Ammon's horn (tissue), 1 donor: ENCODE results near the gene FAM53B.
A peak's percentile ranks its signal among the peaks of the same experiment; 100 is the strongest.

Experiments
- DNase-seq: peaks from one replicate; pipeline ENCODE4 v3.0.0-alpha.2; 2016; ENCODE audit warnings: low spot score

The FAM53B gene

GRCh38 chr10:124742413-124743190, 1.6 kb downstream of the FAM53B start:
- DNase-seq = peak; percentile 62

DNA sequence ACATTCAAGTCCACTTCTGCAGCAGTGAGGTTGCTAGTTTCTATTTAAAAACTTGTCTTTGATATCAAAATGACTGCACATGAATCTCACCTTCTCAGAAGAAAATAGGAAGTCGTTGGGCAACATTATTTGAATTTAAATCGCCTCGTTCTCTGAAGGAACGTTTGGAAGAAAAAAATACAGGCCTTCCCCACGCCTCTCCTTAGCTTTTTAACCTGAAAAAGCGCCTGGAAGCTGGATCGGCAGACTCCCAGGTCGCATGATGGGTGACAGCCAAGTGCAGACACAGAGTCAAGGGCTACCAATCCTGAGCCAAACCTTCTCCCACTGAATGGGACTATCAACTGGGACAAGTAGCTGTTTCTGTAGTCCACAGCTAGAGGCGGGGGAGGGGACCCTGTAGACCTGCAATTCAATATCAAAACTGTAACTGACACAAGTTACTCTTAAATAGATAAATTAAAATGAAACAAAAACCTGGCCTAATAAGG, 2.2 kb downstream of the FAM53B start:
- DNase-seq = peak; percentile 40

- DNase-seq = peak; percentile 89
These were observed 2.8 kb downstream of the FAM53B start for GRCh38 chr10:124741281-124741921.

GRCh38 chr10:124740369-124741280, 3.6 kb downstream of the FAM53B start:
- peak; percentile 83 for DNase-seq

GRCh38 chr10:124739986-124740368, 4.2 kb downstream of the FAM53B start:
- DNase-seq = peak; percentile 7

GRCh38 chr10:124739119-124739921, 4.9 kb downstream of the FAM53B start:
- DNase-seq = peak; percentile 12

- DNase-seq = no peak
These were observed 5.7 kb downstream of the FAM53B start for GRCh38 chr10:124738441-124738840.

GRCh38 chr10:124737708-124738107, 6.5 kb downstream of the FAM53B start:
- DNase-seq = peak; percentile 4

GRCh38 chr10:124737221-124737620, 7.0 kb downstream of the FAM53B start:
- DNase-seq = no peak

- peak; percentile 86 for DNase-seq
These were observed 7.6 kb downstream of the FAM53B start for GRCh38 chr10:124736491-124737136.

- DNase-seq = no peak
These were observed 8.5 kb downstream of the FAM53B start for GRCh38 chr10:124735491-124736286.

DNA sequence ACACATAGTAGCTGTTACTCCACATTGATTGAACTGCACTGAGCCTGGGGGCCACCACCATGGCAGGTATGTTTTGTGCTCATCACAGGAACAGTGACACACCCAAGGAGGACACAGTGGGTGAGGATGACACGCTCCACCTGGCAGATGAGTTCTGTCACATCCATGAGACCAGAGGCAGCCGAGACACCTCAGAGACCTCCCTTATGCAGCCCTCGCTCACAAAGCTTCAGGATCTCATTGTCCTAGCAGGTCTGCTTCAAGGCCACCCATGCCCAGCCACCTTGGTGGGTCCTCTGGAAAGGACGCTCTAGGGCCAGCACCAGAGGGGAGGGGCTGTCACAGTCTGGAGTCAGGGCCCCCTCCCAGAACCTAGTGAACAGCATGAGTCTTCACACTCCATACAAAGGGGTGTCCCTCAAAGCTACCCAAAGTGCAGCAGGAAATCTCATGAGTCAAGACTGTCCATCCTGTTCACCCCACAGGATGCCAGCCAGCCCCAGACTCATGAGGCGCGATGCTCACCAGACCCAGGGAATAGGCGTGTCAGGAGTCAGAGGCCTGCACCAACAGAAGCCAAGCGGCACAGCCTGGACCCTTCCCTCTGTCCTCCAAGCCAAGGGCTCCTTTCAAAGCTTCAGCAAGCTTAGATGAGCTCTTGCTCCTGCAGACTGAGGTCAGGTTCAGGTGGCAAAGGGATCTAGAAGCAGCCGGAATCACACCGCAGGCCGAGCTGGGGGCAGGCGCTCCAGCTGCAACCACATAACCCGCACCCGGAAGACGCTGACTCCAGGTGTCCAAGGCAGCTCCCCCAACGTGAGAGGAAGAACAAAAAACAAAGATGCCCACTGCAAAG, 9.6 kb downstream of the FAM53B start:
- DNase-seq = no peak

DNA sequence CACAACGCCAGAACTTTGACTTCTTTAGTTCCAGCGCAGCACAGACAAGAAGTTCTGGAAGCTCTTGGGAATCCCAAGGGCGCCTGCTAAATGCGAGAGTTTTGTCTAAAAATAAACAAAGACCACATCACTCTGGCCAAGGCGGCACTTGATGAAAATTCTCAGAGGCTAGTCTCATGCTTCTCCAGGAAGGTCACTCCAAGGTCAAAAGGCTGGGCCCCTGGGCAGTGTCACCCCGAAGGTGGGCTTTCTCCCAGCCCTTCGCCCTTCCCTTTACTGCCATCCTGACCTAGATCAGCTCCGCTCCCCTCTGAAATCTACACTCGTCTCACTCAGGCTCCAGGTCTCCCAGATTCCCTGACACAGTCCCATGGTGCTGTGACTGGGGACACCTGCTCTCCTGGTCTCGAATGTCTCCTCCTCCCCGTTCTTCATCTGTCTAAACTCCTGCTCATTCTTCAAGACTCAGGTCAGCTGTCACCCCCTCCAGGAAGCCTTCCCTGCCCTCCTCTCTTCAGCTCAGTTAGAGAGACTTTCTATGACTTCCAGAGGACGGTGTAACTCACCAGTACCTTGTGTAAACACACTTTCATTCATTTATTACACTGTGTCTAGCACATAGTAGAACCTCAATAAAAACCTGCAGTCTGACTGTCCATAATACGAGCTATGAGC, 10.5 kb downstream of the FAM53B start:
- no peak for DNase-seq

GRCh38 chr10:124732931-124733570, 11.1 kb downstream of the FAM53B start:
- DNase-seq = peak; percentile 51

DNA sequence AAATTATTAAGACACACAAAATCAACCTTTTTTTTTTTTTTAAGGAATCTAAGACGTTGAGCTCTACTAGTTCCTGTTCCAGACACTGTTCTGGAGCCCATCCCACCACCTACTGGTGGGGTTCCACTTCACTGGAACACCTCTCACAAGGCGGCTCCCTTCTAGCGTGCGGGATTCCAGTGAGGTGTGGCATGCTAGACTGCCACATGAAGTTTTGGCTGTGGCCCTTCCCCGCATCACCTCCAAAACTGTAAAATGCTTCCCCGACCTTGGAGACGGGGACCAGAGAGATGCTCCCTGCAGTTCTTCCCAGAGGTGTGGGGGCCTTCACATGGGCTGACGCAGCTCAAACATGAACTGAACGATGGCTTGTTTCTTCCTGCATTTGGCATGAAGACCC, 12.6 kb downstream of the FAM53B start:
- DNase-seq = no peak

- no peak for DNase-seq
These were observed 13.4 kb downstream of the FAM53B start for GRCh38 chr10:124730790-124731189.

DNA sequence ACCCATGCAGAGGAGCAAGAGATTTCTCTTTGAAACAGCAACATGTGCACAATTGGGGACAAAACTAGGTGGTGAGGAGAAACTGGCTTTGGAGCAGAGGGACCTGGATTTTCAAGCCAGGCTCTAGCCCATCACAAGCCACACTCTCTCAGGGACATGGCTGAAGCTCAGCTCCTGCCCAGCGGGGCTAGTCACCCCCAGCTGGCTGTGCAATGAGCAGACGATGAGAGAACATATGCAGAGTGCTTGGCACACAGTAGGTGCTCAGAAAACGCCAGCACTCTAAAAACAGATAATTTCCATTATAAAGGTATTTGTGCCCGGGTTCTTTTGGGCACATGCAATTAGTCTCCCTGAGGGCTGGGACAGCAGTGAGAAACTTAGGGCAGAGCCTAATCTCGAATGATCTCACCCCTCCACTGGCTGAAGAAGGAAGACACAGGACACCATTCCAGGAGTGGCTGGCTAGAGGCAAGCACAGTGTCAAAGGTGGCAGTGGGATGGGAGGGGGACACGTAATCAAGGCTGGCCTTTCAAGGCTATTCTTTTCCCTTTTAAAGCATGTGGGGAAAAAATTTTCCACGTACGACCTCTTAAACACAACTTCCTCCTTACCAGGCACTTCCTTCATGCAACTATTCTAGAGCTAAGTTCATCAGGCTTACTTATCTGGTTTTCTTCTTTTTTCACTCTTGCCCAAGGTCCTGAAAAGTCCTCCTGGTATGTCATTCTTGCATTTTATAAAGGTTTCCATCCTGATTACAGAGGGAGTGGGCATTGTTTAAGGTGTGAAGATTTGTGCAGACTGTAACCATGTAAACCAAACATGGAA, 15.1 kb downstream of the FAM53B start:
- no peak for DNase-seq
